ENCODE measurements around the gene POMGNT1. TPM values are rescaled to one million over a fixed set of nuclear protein-coding genes. Genes with fewer than 3 reads are reported as not detected.
A peak's percentile ranks its signal among the peaks of the same experiment; 100 is the strongest.

The POMGNT1 gene
- total RNA-seq, 1 donor from 2014 or later: 55.7 TPM

DNA sequence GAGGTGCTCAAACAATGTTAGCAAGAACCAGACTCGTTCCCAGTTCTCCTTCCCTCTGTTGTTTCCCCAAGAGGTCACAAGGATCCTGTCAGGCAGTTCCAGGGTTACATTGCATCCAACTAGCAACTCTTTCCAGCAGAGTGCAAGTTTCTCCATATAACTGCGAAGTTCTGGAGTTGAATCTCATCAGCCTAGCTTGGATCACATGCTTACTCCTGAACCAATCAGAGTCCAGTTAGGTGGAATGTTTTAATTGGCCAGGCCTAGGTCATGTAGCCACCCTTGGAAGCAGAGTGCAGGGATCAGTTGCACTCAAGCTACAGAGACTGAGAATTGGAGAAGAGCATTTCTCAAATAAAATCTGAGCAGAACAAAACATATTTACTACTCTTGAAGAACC, 49.9 kb downstream of the POMGNT1 start:
- peak overlapping the region; percentile 7 for H2AFZ ChIP-seq (replicated peaks)

More for the DNA sequence above, 49.9 kb downstream of the POMGNT1 start:
- Mint-ChIP-seq H3K4me3 (no peak overlapping the region), H3K27ac (no peak overlapping the region), H3K36me3 (no peaks in the 10 kb centered on the region), H3K4me1 (peaks cover 5% of the 10 kb centered on the region), H3K9me3 (no peaks in the 10 kb centered on the region), H3K27me3 (ENCODE audit: insufficient read depth, low read depth) (no peaks in the 10 kb centered on the region)
- no peak overlapping the region for H3K27ac ChIP-seq
- H3K36me3 ChIP-seq: no peaks in the 10 kb centered on the region
- no peaks in the 10 kb centered on the region for H3K27me3 ChIP-seq
- H3K4me3 ChIP-seq: no peak overlapping the region
- H3K79me2 ChIP-seq (ENCODE audit: low read depth): no peaks in the 10 kb centered on the region
- no peak for DNase-seq (ENCODE audit: low spot score)
- H3K4me2 ChIP-seq: no peak overlapping the region
- no peaks in the 10 kb centered on the region for H4K20me1 ChIP-seq (ENCODE audit: low read depth)
- no peaks in the 10 kb centered on the region for H3F3A ChIP-seq (ENCODE audit: low read depth)
- TF ChIP-seq EZH2 (IDR thresholded peaks at IDR 0.05) (no peak), EZH2phosphoT487 (IDR thresholded peaks at IDR 0.05) (no peak)
- TF ChIP-seq, protein P1, sequence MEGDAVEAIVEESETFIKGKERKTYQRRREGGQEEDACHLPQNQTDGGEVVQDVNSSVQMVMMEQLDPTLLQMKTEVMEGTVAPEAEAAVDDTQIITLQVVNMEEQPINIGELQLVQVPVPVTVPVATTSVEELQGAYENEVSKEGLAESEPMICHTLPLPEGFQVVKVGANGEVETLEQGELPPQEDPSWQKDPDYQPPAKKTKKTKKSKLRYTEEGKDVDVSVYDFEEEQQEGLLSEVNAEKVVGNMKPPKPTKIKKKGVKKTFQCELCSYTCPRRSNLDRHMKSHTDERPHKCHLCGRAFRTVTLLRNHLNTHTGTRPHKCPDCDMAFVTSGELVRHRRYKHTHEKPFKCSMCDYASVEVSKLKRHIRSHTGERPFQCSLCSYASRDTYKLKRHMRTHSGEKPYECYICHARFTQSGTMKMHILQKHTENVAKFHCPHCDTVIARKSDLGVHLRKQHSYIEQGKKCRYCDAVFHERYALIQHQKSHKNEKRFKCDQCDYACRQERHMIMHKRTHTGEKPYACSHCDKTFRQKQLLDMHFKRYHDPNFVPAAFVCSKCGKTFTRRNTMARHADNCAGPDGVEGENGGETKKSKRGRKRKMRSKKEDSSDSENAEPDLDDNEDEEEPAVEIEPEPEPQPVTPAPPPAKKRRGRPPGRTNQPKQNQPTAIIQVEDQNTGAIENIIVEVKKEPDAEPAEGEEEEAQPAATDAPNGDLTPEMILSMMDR (IDR thresholded peaks at IDR 0.05): no peak
- H3K4me1 ChIP-seq: no peaks in the 10 kb centered on the region
- H3K9me3 ChIP-seq (ENCODE audit: low read depth): no peaks in the 10 kb centered on the region
- H3K9ac ChIP-seq: no peak overlapping the region

Small RNA genes within 50 kb of the gene (small RNA-seq; reads per million reads assigned to genes)
- gene AL672043.1: not detected

Other genes with a start within 250 kb of the POMGNT1 start
- 81.2 and 107 TPM in 2 replicates for gene PIK3R3, start 65.8 kb downstream of the POMGNT1 start, total RNA-seq (ENCODE audit: low replicate concordance)
- gene TSPAN1, start 23.3 kb downstream of the POMGNT1 start, total RNA-seq (ENCODE audit: low replicate concordance): not detected in 2 replicates
- gene P3R3URF, start 21.9 kb downstream of the POMGNT1 start, total RNA-seq (ENCODE audit: low replicate concordance): not detected in 2 replicates
- gene LURAP1, start 4.9 kb upstream of the POMGNT1 start, total RNA-seq (ENCODE audit: low replicate concordance): 4.0 and 6.2 TPM in 2 replicates
- 22.2 and 38.2 TPM in 2 replicates for gene RAD54L, start 49.3 kb upstream of the POMGNT1 start, total RNA-seq (ENCODE audit: low replicate concordance)
- gene LRRC41, start 105.2 kb upstream of the POMGNT1 start, total RNA-seq (ENCODE audit: low replicate concordance): 43.1 and 86.2 TPM in 2 replicates
- gene UQCRH, start 105.3 kb upstream of the POMGNT1 start, total RNA-seq (ENCODE audit: low replicate concordance): 613 and 872 TPM in 2 replicates
- 12.4 and 17.0 TPM in 2 replicates for gene NSUN4, start 142.4 kb upstream of the POMGNT1 start, total RNA-seq (ENCODE audit: low replicate concordance)
- 13.9 and 40.4 TPM in 2 replicates for gene FAAH, start 195.9 kb upstream of the POMGNT1 start, total RNA-seq (ENCODE audit: low replicate concordance)